KMS-11 (cell line): ENCODE data around the gene KIF6.

Experiments
- H2AFZ ChIP-seq: fragments of 200-600 bp; sonication (generic); 2 replicates; pipeline ENCODE4 v1.6.1; 2016; ENCODE audit warnings: antibody characterized with exemption, mixed run types, low read depth
- H3K27ac ChIP-seq: fragments of 200-600 bp; sonication (generic); 2 replicates; pipeline ENCODE4 v1.6.1; 2016; ENCODE audit warnings: mild to moderate bottlenecking, mixed run types
- H3K27me3 ChIP-seq: fragments of 200-600 bp; sonication (generic); 2 replicates; pipeline ENCODE4 v1.6.1; 2017; ENCODE audit warnings: mild to moderate bottlenecking, low read depth, mixed run types, moderate library complexity; ENCODE audit not compliant: insufficient read depth
- H3K36me3 ChIP-seq: fragments of 200-600 bp; sonication (generic); 2 replicates; pipeline ENCODE4 v1.6.1; 2017; ENCODE audit warnings: mild to moderate bottlenecking, mixed run types; ENCODE audit not compliant: insufficient read depth
- H3K4me1 ChIP-seq: fragments of 200-600 bp; sonication (generic); 2 replicates; pipeline ENCODE4 v1.6.1; 2016; ENCODE audit warnings: mild to moderate bottlenecking, low read depth, mixed run types; ENCODE audit not compliant: poor library complexity, severe bottlenecking
- H3K4me2 ChIP-seq: fragments of 200-600 bp; sonication (generic); 2 replicates; pipeline ENCODE4 v1.7.0; 2016; ENCODE audit warnings: mild to moderate bottlenecking, mixed run types
- H3K4me3 ChIP-seq: fragments of 200-600 bp; sonication (generic); IDR thresholded peaks from 2 replicates; pipeline ENCODE4 v1.6.1; 2017; ENCODE audit warnings: low read depth, low read length, mixed read lengths; ENCODE audit not compliant: insufficient read depth
- H3K79me2 ChIP-seq: fragments of 200-600 bp; sonication (generic); 2 replicates; pipeline ENCODE4 v1.6.1; 2016; ENCODE audit warnings: low read depth, mixed run types; ENCODE audit not compliant: insufficient read depth
- H3K9ac ChIP-seq: fragments of 200-600 bp; sonication (generic); 2 replicates; pipeline ENCODE4 v1.6.1; 2016; ENCODE audit warnings: mild to moderate bottlenecking, mixed run types
- H4K20me1 ChIP-seq: fragments of 200-600 bp; sonication (generic); 2 replicates; pipeline ENCODE4 v1.6.1; 2016; ENCODE audit warnings: mild to moderate bottlenecking, mixed run types; ENCODE audit not compliant: insufficient read depth
- CTCF ChIP-seq: fragments of 200-600 bp; sonication (generic); conservative IDR thresholded peaks from 2 replicates; pipeline ENCODE4 v1.6.1; 2017; ENCODE audit warnings: low read depth, mild to moderate bottlenecking, antibody characterized with exemption, low read length, moderate library complexity, mixed read lengths

The KIF6 gene

DNA sequence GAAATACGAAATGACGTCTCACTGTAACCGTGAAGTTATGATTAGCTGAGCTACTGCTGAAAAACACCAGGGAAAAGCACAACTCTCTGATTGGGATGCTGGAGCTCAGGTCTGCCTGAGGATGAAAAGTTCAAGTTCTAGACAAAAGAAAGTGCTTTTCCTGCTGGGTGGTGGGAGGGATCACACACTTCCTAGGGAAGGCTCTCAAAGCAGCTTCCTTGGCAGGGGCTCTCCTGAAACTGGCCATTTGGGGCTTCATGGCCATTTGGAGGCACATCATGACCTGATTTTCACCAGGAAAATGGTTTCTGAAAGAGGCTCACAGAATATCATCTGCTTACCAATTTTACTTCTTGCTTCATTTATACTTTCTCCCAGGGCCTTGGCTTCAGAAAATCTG, 305.6 kb downstream of the KIF6 start:
- Histone ChIP-seq H3K36me3 (no peaks in the 10 kb centered on the region), H3K4me3 (no peak overlapping the region), H3K27me3 (no peaks in the 10 kb centered on the region), H3K4me1 (no peaks in the 10 kb centered on the region), H3K27ac (no peak overlapping the region), H3K4me2 (no peak overlapping the region), H2AFZ (no peak overlapping the region), H4K20me1 (no peaks in the 10 kb centered on the region), H3K9ac (no peak overlapping the region), H3K79me2 (no peaks in the 10 kb centered on the region)
- TF ChIP-seq CTCF, result no peak

DNA sequence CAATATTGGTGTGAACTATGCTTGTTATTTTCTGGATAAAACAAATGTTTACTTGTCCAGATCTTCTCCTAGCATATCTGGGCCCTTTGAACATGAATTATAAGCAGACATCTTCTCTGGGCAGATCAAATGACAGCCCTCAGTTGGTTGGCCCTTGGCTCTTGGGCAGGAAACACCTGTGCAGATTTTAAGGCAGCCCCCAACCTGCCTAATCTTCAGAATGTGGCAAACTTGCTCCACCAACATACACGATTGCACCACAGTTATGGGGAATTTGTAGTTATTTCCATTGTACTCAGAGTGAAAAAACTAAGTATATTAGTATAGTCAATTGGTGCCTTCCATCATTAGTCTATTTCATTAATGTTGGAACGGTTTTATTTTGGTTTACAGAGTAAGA, 307.8 kb downstream of the KIF6 start:
- Histone ChIP-seq H3K4me1 (no peaks in the 10 kb centered on the region), H3K4me2 (no peak overlapping the region), H3K27ac (no peak overlapping the region), H3K36me3 (no peaks in the 10 kb centered on the region), H3K27me3 (no peaks in the 10 kb centered on the region), H4K20me1 (no peaks in the 10 kb centered on the region), H2AFZ (no peak overlapping the region), H3K9ac (no peak overlapping the region), H3K79me2 (no peaks in the 10 kb centered on the region), H3K4me3 (no peak overlapping the region)
- TF ChIP-seq CTCF, result no peak

DNA sequence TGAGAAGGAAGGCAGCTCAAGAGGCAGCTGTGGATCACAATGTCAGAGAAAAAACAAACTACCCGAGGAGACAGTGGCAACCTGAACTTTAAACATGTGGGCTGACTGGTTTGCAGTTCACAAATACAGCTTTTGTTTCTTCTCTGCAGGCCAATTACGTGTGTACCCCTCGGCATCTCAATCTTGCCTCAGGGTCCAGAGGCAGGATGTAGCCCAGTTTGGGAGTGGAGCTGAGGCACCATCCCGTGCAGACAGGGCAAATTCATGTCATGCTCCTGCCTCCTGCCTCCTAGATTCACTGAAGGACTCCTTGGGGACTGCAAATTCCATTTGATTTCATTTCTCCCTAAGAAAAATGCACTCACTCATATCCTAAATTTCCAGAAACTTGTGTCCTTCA, 308.5 kb downstream of the KIF6 start:
- Histone ChIP-seq H3K27ac (no peak overlapping the region), H3K36me3 (no peaks in the 10 kb centered on the region), H3K9ac (no peak overlapping the region), H3K4me2 (no peak overlapping the region), H2AFZ (no peak overlapping the region), H4K20me1 (no peaks in the 10 kb centered on the region), H3K4me1 (no peaks in the 10 kb centered on the region), H3K27me3 (no peaks in the 10 kb centered on the region), H3K79me2 (no peaks in the 10 kb centered on the region), H3K4me3 (no peak overlapping the region)
- TF ChIP-seq CTCF, result no peak

DNA sequence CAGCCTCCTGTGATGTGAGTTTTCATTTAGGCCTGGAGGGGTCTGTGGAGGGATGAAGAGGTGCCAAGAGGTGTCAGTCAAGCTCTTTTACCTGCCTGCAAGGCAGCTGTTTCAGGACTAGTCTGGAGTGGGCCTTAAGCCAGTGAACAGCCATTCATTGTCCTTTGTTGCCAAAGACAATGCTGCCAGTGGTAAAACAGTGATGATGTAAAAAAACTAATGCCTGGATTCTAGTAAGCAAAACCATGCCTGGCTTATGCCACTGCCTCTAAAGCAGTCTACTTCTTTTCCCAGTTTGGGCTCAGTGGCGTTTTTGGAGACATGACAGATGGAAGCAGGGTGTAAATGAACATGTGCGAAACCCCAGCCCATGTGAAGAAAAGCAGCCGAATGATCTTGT, 309.2 kb downstream of the KIF6 start:
- no peaks in the 10 kb centered on the region for H3K4me1 ChIP-seq
- no peak overlapping the region for H3K9ac ChIP-seq
- TF ChIP-seq CTCF, result no peak
- no peak overlapping the region for H3K4me3 ChIP-seq
- no peak overlapping the region for H3K4me2 ChIP-seq
- no peak overlapping the region for H2AFZ ChIP-seq
- H3K79me2 ChIP-seq, result no peaks in the 10 kb centered on the region
- H3K27ac ChIP-seq, result no peak overlapping the region
- H3K36me3 ChIP-seq, result no peaks in the 10 kb centered on the region
- no peaks in the 10 kb centered on the region for H4K20me1 ChIP-seq
- H3K27me3 ChIP-seq, result no peaks in the 10 kb centered on the region

DNA sequence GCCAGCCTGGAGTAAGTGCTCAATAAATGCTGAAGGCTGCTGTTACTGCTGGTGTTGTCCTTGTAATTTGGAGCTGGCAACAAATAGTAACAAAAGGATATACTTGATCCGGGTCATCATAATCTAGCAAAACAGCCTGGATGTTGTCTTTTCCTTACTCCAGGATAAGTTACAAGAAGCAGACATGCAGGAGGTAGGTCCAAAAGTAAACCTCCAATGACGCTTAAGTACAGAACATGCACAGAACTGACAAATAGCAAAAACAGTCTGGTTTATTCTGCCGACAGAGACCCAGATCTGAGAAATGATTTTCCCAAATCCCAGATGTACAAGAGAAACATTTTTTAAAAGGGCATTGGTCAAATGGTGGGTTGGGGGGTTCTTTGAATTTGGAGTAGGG, 309.7 kb downstream of the KIF6 start:
- H3K4me2 ChIP-seq, result no peak overlapping the region
- H3K79me2 ChIP-seq, result no peaks in the 10 kb centered on the region
- H3K27ac ChIP-seq, result no peak overlapping the region
- no peak overlapping the region for H2AFZ ChIP-seq
- no peak overlapping the region for H3K4me3 ChIP-seq
- H3K27me3 ChIP-seq, result no peaks in the 10 kb centered on the region
- no peaks in the 10 kb centered on the region for H3K4me1 ChIP-seq
- H4K20me1 ChIP-seq, result no peaks in the 10 kb centered on the region
- H3K9ac ChIP-seq, result no peak overlapping the region
- TF ChIP-seq CTCF, result no peak
- H3K36me3 ChIP-seq, result no peaks in the 10 kb centered on the region
